Spleen (tissue), 7 donors: Measurements from ENCODE around the gene WDR47.

ENCODE experiments used
- POLR2A ChIP-seq, 3 donors: fragments of 450-650 bp; IDR thresholded peaks; one replicate each; pipeline ENCODE4 v1.5.1; 2017; ENCODE audit warnings: antibody characterized with exemption in 3 of 3, mild to moderate bottlenecking in 1 of 3
- POLR2AphosphoS5 ChIP-seq, 3 donors: sonication (generic); formaldehyde crosslinking; IDR thresholded peaks; one replicate each; pipeline ENCODE4 v1.5.1; 2017; ENCODE audit warnings: antibody characterized with exemption in 3 of 3
- TF ChIP-seq, protein P1 (sequence below), 11 experiments: fragments of 200-600 bp in 7 of 11; fragments of 450-650 bp in 4 of 11; sonication (generic) in 4 of 11; IDR thresholded peaks in 8 of 11; conservative IDR thresholded peaks in 3 of 11; 1 replicate in 7 of 11; 2 replicates in 4 of 11; pipeline versions ENCODE4 v1.4.0 to v1.8.0; 2016 to 2021; ENCODE audit warnings: antibody characterized with exemption in 11 of 11, inconsistent platforms in 4 of 11, mild to moderate bottlenecking in 1 of 11
- donor health status: DM: no; HTN: no; CAD: no; lungs with moderate emphysema.
- donor health status: DM: no; HTN: no; CAD: no.
- donor health status: DM: no; HTN: no; CAD: no.

- TF ChIP-seq, protein P1, sequence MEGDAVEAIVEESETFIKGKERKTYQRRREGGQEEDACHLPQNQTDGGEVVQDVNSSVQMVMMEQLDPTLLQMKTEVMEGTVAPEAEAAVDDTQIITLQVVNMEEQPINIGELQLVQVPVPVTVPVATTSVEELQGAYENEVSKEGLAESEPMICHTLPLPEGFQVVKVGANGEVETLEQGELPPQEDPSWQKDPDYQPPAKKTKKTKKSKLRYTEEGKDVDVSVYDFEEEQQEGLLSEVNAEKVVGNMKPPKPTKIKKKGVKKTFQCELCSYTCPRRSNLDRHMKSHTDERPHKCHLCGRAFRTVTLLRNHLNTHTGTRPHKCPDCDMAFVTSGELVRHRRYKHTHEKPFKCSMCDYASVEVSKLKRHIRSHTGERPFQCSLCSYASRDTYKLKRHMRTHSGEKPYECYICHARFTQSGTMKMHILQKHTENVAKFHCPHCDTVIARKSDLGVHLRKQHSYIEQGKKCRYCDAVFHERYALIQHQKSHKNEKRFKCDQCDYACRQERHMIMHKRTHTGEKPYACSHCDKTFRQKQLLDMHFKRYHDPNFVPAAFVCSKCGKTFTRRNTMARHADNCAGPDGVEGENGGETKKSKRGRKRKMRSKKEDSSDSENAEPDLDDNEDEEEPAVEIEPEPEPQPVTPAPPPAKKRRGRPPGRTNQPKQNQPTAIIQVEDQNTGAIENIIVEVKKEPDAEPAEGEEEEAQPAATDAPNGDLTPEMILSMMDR (IDR thresholded peaks at IDR 0.05 in 8 of 11, conservative IDR thresholded peaks at IDR 0.05 in 3 of 11) = no peak
- TF ChIP-seq POLR2A (IDR thresholded peaks at IDR 0.05) (no peak), POLR2AphosphoS5 (IDR thresholded peaks at IDR 0.05) (no peak)
These were observed 3.7 kb upstream of the WDR47 start for GRCh38 chr1:109045595-109045994.
